ENCODE results near the gene METTL22.

Gene METTL22

DNA sequence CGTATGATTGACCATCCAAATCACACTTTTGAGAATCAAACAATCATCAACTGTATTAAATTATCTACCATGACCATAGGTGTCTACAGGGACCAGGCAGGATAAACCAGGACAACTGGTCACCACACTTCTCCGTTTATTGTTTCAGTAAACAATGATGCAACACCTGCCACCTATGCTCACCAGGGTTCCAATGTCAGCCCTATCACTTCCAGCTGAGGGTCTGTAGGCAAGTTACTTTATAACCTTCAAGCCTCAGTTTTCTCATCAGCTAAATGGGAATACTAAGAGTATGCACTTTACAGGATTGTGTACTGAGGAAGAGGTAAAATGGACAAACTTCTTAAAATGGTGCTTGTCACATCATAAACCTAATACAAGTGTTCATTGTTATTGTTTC is 46.1 kb upstream of the METTL22 start:
- Histone ChIP-seq H3K9ac (ENCODE audit: low read depth, low read length, poor library complexity, severe bottlenecking) (no peak overlapping the region), H3K4me1 (ENCODE audit: insufficient read depth, low read length, poor library complexity, severe bottlenecking) (no peaks in the 10 kb centered on the region), H3K79me2 (ENCODE audit: insufficient read depth, low read length) (no peaks in the 10 kb centered on the region), H3K27me3 (ENCODE audit: insufficient read depth, low read length, poor library complexity, severe bottlenecking) (no peaks in the 10 kb centered on the region), H3K9me2 (replicated peaks; ENCODE audit: low read depth, low read length) (no peaks in the 10 kb centered on the region), H3K4me3 (ENCODE audit: low read length, poor library complexity, severe bottlenecking) (no peak overlapping the region), H4K20me1 (ENCODE audit: insufficient read depth, low read length, poor library complexity, severe bottlenecking) (no peaks in the 10 kb centered on the region), H3F3A (ENCODE audit: low read depth) (no peaks in the 10 kb centered on the region), H2AFZ (ENCODE audit: low read length) (no peak overlapping the region), H3K9me3 (ENCODE audit: insufficient read depth, low read depth, low read length) (no peaks in the 10 kb centered on the region), H3K4me2 (ENCODE audit: low read depth, low read length, poor library complexity, severe bottlenecking) (no peak overlapping the region), H3K36me3 (ENCODE audit: insufficient read depth, low read length) (no peaks in the 10 kb centered on the region)
- TF ChIP-seq EZH2phosphoT487 (IDR thresholded peaks at IDR 0.05; ENCODE audit: borderline replicate concordance) = no peak
- no peak for TF ChIP-seq CTCF (conservative IDR thresholded peaks at IDR 0.05; ENCODE audit: low read length)

DNA sequence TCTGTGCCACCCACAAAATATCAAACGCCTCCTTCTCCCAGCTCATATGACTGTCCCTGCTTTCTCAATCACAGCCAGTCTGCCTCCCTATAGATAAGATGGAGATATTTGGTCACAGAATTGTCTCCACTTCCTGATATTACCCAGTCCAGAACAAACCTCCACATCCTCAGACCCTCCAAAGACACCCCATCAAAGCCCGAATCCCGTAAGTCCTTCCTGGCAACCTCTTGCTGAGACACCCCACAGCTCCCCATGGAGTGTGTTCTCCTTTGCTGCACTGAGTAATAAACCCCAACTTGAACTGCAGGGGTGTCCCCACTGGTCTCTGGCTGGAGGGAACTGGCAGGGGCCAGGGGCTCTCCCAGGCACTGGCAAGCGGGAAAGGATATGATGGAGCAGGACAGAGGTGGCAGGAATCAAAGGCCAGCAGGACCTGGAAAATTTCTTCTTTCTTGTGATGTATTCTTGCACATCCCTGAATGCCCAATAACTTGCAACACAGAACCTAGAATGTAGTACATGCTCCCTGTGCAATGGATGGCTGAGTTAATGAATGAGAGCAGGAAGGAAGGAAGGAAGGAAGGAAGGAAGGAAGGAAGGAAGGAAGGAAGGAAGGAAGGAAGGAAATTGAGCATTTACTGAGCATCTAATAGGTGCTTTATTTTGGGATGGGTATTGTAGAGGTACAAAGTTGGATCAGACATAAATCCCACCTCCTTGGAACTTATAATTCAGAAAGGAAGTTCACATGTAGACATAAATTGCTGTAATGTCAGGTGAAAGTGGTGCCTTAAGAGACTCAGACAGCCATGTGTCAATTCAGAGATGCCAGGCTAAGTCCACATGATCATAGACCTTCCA is 45.1 kb upstream of the METTL22 start:
- Histone ChIP-seq H3K4me3 (ENCODE audit: low read length, poor library complexity, severe bottlenecking) (no peak overlapping the region), H3K9me2 (replicated peaks; ENCODE audit: low read depth, low read length) (no peaks in the 10 kb centered on the region), H3K79me2 (ENCODE audit: insufficient read depth, low read length) (no peaks in the 10 kb centered on the region), H3K4me2 (ENCODE audit: low read depth, low read length, poor library complexity, severe bottlenecking) (no peak overlapping the region), H3K9ac (ENCODE audit: low read depth, low read length, poor library complexity, severe bottlenecking) (no peak overlapping the region), H4K20me1 (ENCODE audit: insufficient read depth, low read length, poor library complexity, severe bottlenecking) (no peaks in the 10 kb centered on the region), H3K27me3 (ENCODE audit: insufficient read depth, low read length, poor library complexity, severe bottlenecking) (no peaks in the 10 kb centered on the region), H3K4me1 (ENCODE audit: insufficient read depth, low read length, poor library complexity, severe bottlenecking) (no peaks in the 10 kb centered on the region), H3F3A (ENCODE audit: low read depth) (no peaks in the 10 kb centered on the region), H3K9me3 (ENCODE audit: insufficient read depth, low read depth, low read length) (no peaks in the 10 kb centered on the region), H3K36me3 (ENCODE audit: insufficient read depth, low read length) (no peaks in the 10 kb centered on the region), H2AFZ (ENCODE audit: low read length) (no peak overlapping the region)
- TF ChIP-seq EZH2phosphoT487 (IDR thresholded peaks at IDR 0.05; ENCODE audit: borderline replicate concordance) (no peak), CTCF (conservative IDR thresholded peaks at IDR 0.05; ENCODE audit: low read length) (no peak)

- H3K36me3 ChIP-seq (ENCODE audit: insufficient read depth, low read length) = no peaks in the 10 kb centered on the region
- H3K27me3 ChIP-seq (ENCODE audit: insufficient read depth, low read length, poor library complexity, severe bottlenecking) = no peaks in the 10 kb centered on the region
- no peak overlapping the region for H3K4me3 ChIP-seq (ENCODE audit: low read length, poor library complexity, severe bottlenecking)
- TF ChIP-seq EZH2phosphoT487 (IDR thresholded peaks at IDR 0.05; ENCODE audit: borderline replicate concordance) (no peak), CTCF (conservative IDR thresholded peaks at IDR 0.05; ENCODE audit: low read length) (no peak)
- H3K4me1 ChIP-seq (ENCODE audit: insufficient read depth, low read length, poor library complexity, severe bottlenecking) = no peaks in the 10 kb centered on the region
- no peak overlapping the region for H3K4me2 ChIP-seq (ENCODE audit: low read depth, low read length, poor library complexity, severe bottlenecking)
- H3K9me2 ChIP-seq (replicated peaks; ENCODE audit: low read depth, low read length) = no peaks in the 10 kb centered on the region
- no peaks in the 10 kb centered on the region for H4K20me1 ChIP-seq (ENCODE audit: insufficient read depth, low read length, poor library complexity, severe bottlenecking)
- H3K79me2 ChIP-seq (ENCODE audit: insufficient read depth, low read length) = no peaks in the 10 kb centered on the region
- no peak overlapping the region for H2AFZ ChIP-seq (ENCODE audit: low read length)
- H3K9ac ChIP-seq (ENCODE audit: low read depth, low read length, poor library complexity, severe bottlenecking) = no peak overlapping the region
- H3F3A ChIP-seq (ENCODE audit: low read depth) = no peaks in the 10 kb centered on the region
- no peaks in the 10 kb centered on the region for H3K9me3 ChIP-seq (ENCODE audit: insufficient read depth, low read depth, low read length)
Observed at GRCh38 chr16:8577678-8578304, 43.7 kb upstream of the METTL22 start.

Data from Loucy (cell line).